Activated CD4-positive, CD25-positive, alpha-beta regulatory T cell (primary cell): Measurements from ENCODE around the gene TNNI3K.
A peak's percentile ranks its signal among the peaks of the same experiment; 100 is the strongest.
"Not testable (repeated sequence)": the region's sequence is repeated elsewhere in the genome, so short reads cannot be mapped to it uniquely, and the experiment has no call there.

Source experiments
- DNase-seq, 4 experiments: peaks; one replicate each; lab custom pipeline; 2025; lab: John Stamatoyannopoulos, UW

The TNNI3K gene

GRCh38 chr1:74235153-74235552 is at the start of gene TNNI3K:
TNNI3K (plus strand) TSS chr1:74235387; CDS start chr1:74235452, 65 bp downstream.
- no peak for DNase-seq

GRCh38 chr1:74193908-74194307 is 41.3 kb upstream of the TNNI3K start:
- no peak for DNase-seq

GRCh38 chr1:74195339-74195738 is 39.8 kb upstream of the TNNI3K start:
- DNase-seq = no peak

GRCh38 chr1:74197255-74197654 is 37.9 kb upstream of the TNNI3K start:
- no peak for DNase-seq

- peak; percentile 86 to 91 (median 88) for DNase-seq
These were observed 37.3 kb upstream of the TNNI3K start, which contains the start of the genes FPGT and LRRIQ3 for GRCh38 chr1:74197657-74198552. FPGT (plus strand) TSS chr1:74198242; CDS start chr1:74198279, 37 bp downstream. LRRIQ3 (minus strand) TSS chr1:74198176; CDS start chr1:74183684, 14,492 bp downstream.

GRCh38 chr1:74199504-74199903 is 35.7 kb upstream of the TNNI3K start:
- no peak for DNase-seq

DNA sequence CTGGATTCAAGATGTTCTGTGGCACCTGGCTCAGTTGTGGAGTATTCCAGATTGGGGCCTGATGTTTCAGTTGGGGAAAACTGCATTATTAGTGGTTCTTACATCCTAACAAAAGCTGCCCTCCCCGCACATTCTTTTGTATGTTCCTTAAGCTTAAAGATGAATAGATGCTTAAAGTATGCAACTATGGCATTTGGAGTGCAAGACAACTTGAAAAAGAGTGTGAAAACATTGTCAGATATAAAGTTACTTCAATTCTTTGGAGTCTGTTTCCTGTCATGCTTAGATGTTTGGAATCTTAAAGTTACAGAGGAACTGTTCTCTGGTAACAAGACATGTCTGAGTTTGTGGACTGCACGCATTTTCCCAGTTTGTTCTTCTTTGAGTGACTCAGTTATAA is 29.9 kb upstream of the TNNI3K start:
- DNase-seq = no peak

GRCh38 chr1:74215229-74215628 is 20.0 kb upstream of the TNNI3K start:
- DNase-seq = no peak

DNA sequence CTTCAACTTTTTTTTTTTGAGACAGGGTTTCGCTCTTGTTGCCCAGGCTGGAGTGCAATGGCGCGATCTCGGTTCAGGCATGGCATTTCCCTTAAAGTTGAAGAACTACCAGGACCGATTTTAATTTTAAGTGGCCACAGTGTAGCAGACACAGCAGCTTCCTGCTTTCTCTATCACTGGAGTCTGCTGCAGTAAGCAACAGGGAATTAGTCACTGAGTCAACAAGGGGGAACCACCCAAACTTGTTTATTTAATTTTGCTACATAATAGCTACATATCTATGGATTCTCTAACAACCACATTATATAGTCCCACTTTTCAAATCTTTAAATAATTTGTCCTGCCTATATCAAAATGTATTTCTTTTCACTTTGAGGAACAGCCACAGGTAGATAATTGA is 12.5 kb upstream of the TNNI3K start:
- no peak for DNase-seq

DNA sequence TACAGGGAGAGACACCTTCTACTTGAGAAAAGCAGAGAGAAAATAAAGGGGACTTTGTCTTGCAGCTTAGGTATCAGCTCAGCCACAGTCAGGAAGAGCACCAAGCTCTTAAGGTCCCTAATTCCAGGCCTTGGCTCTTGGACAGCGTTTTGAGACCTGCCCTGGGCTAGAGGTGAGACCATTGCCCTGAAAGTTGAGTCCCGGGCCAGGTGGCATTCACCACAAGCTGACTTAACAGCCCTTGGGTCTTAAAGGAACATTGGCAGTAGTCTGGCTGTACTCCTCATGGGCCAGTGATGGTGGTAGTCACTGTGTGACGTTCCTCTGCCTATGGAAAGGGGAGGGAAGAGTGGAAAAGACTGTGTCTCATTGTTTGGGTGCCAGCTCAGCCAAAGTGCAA is 11.7 kb upstream of the TNNI3K start:
- no peak for DNase-seq

GRCh38 chr1:74236440-74236839 is 1.3 kb downstream of the TNNI3K start:
- DNase-seq = no peak

GRCh38 chr1:74237035-74237434 is 1.8 kb downstream of the TNNI3K start:
- no peak for DNase-seq

DNA sequence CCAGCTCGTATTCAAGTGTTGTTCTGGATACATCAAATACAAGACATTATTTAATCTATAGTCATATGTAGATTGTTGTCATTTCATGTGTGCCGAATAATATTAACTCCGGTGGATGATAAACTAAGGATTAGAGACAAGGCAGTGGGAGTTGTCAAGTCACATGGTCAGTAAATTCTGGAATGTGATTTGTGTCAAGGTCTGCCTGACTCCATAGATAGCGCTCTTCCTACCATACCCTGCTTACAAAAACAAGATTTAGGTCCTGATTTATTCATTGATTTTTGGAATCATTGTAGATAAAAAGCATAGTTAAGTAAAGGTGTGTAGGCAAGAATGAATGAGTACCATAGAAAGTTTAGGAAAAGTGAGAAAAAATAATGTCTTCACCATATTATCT is 2.6 kb downstream of the TNNI3K start:
- no peak for DNase-seq

DNA sequence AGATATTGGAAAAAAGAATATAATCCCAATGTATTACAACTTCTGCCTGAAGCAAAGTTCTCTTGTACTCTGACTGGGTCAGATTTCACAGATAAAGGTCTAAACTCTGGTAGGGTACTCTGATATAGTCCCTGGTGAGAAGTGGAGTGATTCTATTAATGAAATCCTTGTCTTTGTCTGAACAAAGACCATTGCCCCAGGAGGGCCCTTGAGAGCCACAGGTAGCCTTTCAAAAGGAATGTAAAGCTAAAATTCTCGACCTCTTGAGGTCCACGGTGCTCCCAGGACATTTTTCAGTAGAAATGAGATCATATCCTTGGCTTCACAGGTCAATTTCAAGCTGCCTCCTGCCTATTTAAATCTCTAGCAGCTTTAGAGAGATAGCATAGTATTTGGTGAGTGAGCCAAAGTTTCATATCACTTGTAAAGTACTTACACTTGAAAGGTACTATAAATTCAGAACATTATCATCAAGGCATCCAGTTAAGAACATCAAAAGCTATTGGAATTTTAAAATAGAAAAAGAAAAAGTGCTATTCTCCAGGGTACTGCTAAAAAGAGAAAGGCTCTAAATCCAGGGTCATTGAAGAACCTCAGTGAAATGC is 10.1 kb downstream of the TNNI3K start:
- no peak for DNase-seq

- no peak for DNase-seq
These were observed 11.1 kb downstream of the TNNI3K start for GRCh38 chr1:74246315-74246714.

DNA sequence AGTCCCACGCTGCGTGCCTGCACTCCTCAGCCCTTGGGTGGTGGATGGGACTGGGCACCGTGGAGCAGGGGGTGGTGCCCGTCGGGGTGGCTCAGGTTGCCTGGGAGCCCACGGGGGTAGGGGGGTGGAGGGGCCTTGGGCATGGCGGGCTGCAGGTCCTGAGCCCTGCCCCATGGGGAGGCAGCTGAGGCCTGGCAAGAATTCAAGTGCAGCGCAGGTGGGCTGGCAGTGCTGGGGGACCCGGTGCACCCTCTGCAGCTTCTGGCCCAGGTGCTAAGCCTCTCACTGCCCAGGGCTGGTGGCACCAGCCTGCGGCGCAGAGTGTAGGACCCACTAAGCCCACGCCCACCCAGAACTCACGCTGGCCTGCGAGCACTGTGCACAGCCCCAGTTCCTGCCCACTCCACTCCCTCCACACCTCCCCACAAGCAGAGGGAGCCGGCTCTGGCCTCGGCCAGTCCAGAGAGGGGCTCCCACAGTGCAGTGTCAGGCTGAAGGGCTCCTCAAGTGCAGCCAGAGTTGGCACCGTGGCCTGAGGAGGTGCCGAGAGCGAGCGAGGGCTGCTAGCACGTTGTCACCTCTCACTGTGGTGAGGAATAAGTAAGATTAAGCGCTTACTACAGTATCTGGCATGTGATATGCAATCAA is 12.8 kb downstream of the TNNI3K start:
- DNase-seq = no peak

GRCh38 chr1:74253243-74253824 is 18.1 kb downstream of the TNNI3K start:
- DNase-seq = not testable (repeated sequence)

DNA sequence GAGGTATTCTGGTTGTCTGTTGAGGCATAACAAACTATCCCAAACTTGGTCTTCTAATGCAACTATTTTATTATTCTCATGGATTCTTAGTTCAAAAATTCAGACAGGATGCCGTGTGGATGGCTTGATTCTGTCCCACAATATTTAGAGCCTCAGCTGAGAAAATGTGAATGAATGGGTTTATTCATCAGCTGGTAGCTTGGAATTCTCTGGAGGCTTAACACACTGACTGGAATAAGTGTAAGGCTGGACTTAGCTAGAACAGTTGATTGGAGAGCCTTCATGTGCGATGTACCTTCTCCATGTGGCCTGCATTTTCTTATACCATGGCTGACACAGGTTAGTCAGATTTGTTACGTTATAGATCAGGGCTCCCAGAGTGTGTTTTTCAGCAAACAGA is 30.8 kb downstream of the TNNI3K start:
- no peak for DNase-seq

DNA sequence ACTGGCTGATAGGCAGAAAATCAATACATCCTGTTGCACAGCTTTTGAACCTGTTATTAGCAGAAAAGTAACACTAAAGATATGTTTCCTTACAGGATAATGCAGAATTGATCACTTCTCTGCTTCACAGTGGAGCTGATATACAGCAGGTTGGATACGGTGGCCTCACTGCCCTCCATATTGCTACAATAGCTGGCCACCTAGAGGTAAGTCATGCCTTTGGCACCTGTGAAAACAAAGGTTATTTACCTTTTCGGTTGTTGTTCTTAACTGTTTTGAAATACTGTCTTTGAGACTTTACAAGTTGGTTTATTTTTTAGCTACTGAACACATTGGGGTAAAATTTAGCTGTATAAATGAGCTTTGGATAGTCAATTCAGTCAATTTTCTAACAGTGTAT is 36.3 kb downstream of the TNNI3K start:
- DNase-seq = no peak

DNA sequence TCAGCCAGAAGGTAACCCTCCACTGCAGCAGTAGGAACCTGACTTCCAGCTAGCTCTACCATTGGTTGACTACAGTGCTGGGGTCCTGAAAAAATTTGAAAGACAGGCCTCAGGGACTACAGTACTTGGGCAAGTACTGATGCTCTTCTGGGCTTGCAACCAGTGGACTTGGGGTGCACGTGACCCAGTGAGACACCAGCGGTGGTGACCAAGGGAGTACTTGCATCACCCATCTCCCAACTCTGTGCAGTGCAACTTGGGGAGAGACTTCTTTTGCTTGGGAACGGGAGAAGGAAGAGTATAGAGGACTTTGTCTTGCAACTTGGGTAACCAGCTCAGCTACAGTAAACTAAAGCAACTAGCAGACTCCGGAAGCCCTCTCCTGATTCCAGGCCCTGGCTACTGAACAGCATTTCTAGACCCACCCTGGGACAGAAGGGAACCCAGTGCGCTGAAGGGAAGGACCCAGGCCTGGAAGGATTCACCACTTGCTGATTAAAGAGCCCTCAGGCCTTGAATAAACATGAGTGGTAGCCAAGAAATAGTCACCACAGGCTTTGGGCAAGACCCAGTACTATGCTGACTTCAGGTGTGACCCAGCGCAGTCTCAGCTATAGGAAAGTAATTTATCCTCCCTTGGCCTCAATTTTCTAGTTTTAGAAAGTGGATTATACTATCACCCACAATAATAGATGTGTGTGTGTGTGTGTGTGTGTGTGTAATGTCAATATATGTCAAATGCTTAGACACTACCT is 45.6 kb downstream of the TNNI3K start:
- no peak for DNase-seq

- DNase-seq = no peak
These were observed 51.2 kb downstream of the TNNI3K start for GRCh38 chr1:74286414-74286813.

- DNase-seq = no peak
These were observed 79.3 kb downstream of the TNNI3K start for GRCh38 chr1:74314438-74314837.
